ENCODE results near the gene GTF2A2.

GTF2A2 gene

DNA sequence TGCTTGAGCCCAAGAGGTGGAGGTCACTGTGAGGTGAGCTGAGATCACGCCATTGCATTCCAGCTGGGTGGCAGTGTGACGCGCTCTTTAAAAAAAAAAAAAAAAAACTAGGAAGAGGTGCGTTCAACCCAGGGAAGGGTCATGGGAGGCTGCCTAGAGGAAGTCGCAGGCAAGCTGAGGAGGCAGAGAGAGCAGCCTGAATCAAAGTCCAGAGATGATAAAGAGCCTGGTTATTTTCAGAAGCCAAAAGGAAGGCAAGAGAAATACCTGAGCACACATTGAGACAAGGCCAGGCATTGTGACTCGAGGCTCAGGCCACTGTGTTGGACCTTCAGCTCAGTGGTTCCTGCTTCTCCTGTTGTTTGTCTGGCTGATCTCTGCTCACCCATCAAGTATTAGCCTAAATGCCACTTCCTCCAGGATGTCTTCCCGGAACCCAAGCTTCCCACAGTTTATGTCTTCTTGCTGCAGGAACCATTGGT lies 61.8 kb downstream of the GTF2A2 start:
- Mint-ChIP-seq H3K27me3 (peaks cover 22% of the 10 kb centered on the region), H3K36me3 (no peaks in the 10 kb centered on the region)

GRCh38 chr15:59594991-59595390 lies 62.3 kb downstream of the GTF2A2 start:
- no peak for ATAC-seq
- H3K4me3 Mint-ChIP-seq, result no peak overlapping the region
- peaks cover under 1% of the 10 kb centered on the region for H3K9me3 Mint-ChIP-seq
- no peak overlapping the region for H3K27ac Mint-ChIP-seq
- peaks cover 5% of the 10 kb centered on the region for H3K4me1 Mint-ChIP-seq
- H3K27me3 Mint-ChIP-seq, result peaks cover 23% of the 10 kb centered on the region
- H3K36me3 Mint-ChIP-seq, result no peaks in the 10 kb centered on the region

More for the DNA sequence above, 61.8 kb downstream of the GTF2A2 start:
- H3K27ac Mint-ChIP-seq, result no peak overlapping the region
- no peak for ATAC-seq
- H3K4me1 Mint-ChIP-seq, result peaks cover under 1% of the 10 kb centered on the region
- H3K9me3 Mint-ChIP-seq, result peaks cover 3% of the 10 kb centered on the region
- no peak overlapping the region for H3K4me3 Mint-ChIP-seq

DNA sequence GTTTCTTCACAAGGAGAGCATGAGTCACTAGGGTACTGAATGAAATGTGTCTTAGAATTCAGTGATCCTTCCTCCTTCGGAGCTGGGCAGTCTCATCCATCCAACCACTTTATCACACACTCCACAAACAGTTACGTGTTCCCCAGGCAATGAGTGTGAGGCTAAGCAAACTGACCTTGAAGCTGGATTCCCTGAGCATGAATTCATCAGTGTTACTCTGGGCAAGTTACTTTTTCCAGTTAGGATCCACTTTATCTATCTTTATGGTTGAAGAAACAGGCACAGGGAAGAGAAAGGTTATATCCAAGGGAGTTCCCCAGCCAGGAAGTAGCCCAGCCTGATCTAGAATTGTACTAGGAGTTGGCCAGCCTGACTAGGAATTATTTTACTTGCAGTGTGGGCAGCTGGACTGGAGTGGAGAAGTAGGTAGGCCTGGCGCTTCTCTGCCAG lies 62.8 kb downstream of the GTF2A2 start:
- ATAC-seq, result no peak
- no peak overlapping the region for H3K27ac Mint-ChIP-seq
- no peaks in the 10 kb centered on the region for H3K36me3 Mint-ChIP-seq
- no peaks in the 10 kb centered on the region for H3K9me3 Mint-ChIP-seq
- H3K4me3 Mint-ChIP-seq, result no peak overlapping the region
- H3K27me3 Mint-ChIP-seq, result peaks cover 23% of the 10 kb centered on the region
- peaks cover 10% of the 10 kb centered on the region for H3K4me1 Mint-ChIP-seq

DNA sequence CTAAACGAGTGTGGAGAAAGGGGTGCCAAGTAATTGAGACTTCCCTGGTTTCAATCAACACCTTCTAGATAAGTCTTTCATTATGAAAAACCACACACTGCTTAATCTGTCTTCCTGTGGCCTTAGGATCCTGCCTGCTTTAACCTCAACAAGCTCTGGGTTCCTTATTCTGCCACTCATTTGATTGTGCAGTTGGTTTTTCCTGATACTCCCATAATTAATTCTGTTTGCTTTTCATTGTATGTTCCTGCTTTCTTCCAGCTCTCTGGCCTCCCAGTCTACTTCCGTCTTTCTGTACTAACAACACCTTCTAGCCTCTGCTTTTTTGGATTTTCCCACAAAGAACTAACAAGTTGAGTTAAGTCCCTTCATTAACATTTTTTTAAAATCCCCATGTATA lies 66.0 kb downstream of the GTF2A2 start:
- ATAC-seq, result no peak
- no peaks in the 10 kb centered on the region for H3K36me3 Mint-ChIP-seq
- no peak overlapping the region for H3K27ac Mint-ChIP-seq
- H3K27me3 Mint-ChIP-seq, result peaks cover 25% of the 10 kb centered on the region
- no peaks in the 10 kb centered on the region for H3K9me3 Mint-ChIP-seq
- H3K4me3 Mint-ChIP-seq, result no peak overlapping the region
- peaks cover 12% of the 10 kb centered on the region for H3K4me1 Mint-ChIP-seq

DNA sequence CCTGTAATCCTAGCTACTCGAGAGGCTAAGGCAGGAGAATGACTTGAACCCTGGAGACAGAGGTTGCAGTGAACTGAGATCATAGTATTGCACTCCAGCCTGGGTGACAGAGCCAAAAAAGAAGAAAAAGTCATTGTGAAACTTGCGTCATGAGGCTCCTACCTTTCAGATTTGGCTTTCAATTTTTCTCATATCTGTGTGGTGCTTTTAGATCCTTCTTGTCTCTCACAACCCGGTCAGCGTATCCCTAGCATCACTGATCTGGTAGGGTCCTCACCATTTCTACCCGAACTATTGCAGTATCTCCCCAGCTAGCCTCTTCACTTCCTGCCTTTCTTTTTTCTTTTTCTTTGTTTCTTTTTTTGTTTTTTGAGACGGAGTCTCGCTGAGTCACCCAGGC lies 67.3 kb downstream of the GTF2A2 start:
- H3K9me3 Mint-ChIP-seq, result no peaks in the 10 kb centered on the region
- peaks cover 25% of the 10 kb centered on the region for H3K27me3 Mint-ChIP-seq
- ATAC-seq, result peak; percentile 36
- peak overlapping the region; percentile 1 for H3K4me3 Mint-ChIP-seq
- no peak overlapping the region for H3K27ac Mint-ChIP-seq
- H3K36me3 Mint-ChIP-seq, result no peaks in the 10 kb centered on the region
- H3K4me1 Mint-ChIP-seq, result peaks cover 12% of the 10 kb centered on the region
